AG04450 (cell line): ENCODE data around the gene TAF1B. TPM values are rescaled to one million over a fixed set of nuclear protein-coding genes. Genes with fewer than 3 reads are reported as not detected.

ENCODE experiments used
- CTCF ChIA-PET: fragments of 300-600, 350-600 bp; formaldehyde crosslinking; extraction: SDS; loops from one replicate; lab custom pipeline; 2022; ENCODE audit warnings: antibody characterized with exemption, inconsistent platforms; lab: Charles Lee
- POLR2A ChIA-PET: fragments of 350-600 bp; formaldehyde crosslinking; extraction: SDS; loops from one replicate; lab custom pipeline; 2021; ENCODE audit warnings: antibody characterized with exemption, inconsistent platforms; lab: Yijun Ruan, JAX
- DNase-seq: peaks from one replicate; pipeline ENCODE4 v3.0.0-alpha.2; 2011; ENCODE audit warnings: low read depth, low spot score
- H3K27ac ChIP-seq: one replicate; pipeline ENCODE4 v1.5.1; 2012; ENCODE audit warnings: low read depth, low read length, control low read depth
- H3K27me3 ChIP-seq: one replicate; pipeline ENCODE4 v1.6.0; 2012; ENCODE audit warnings: low read length; ENCODE audit not compliant: control insufficient read depth, insufficient read depth
- H3K4me3 ChIP-seq: 2 replicates; pipeline ENCODE4 v1.5.1; 2011; ENCODE audit warnings: mild to moderate bottlenecking, low read depth, low read length, control low read depth
- H3K9me3 ChIP-seq: 2 replicates; pipeline ENCODE4 v1.5.1; 2012; ENCODE audit warnings: low read length; ENCODE audit not compliant: control insufficient read depth, insufficient read depth
- CTCF ChIP-seq: IDR thresholded peaks from 2 replicates; pipeline ENCODE4 v1.5.1; 2011; ENCODE audit warnings: low read depth, low read length, control low read depth, inconsistent platforms
- polyA plus RNA-seq: library from polyadenylated mRNA; depleted of rRNA; stranded (reverse); fragments of >200 nt; gene quantifications from 2 replicates; pipeline ENCODE4 v1.2.3, GENCODE V29; 2011

Gene TAF1B
- polyA plus RNA-seq, 1 experiment: 25.8 TPM

GRCh38 chr2:9895669-9896590, 52.7 kb downstream of the TAF1B start:
- Histone ChIP-seq H3K27me3 (no peaks in the 10 kb centered on the region), H3K4me3 (no peak overlapping the region), H3K9me3 (no peaks in the 10 kb centered on the region), H3K27ac (no peak overlapping the region)
- ChIA-PET CTCF (interaction anchor here (0.6 to 2.5 kb wide), 4 partner anchors 17 to 204 kb away, joined by 3 to 8 read pairs (median 4); no protein-coding TSS in a partner anchor), POLR2A (interaction anchor here (0.6 kb wide), 3 partner anchors 18 to 902 kb away, joined by 3 to 6 read pairs (median 3); partner anchors contain the start of gene TAF1B)
- no peak for TF ChIP-seq CTCF
- DNase-seq: no peak

- TF ChIP-seq CTCF: no peak
- ChIA-PET POLR2A (interaction anchor here (0.6 kb wide), 1 partner anchor 39 kb away, joined by 4 read pairs; no protein-coding TSS in a partner anchor), CTCF (interaction anchor here (2.5 kb wide), 1 partner anchor 87 kb away, joined by 8 read pairs; no protein-coding TSS in a partner anchor)
- Histone ChIP-seq H3K9me3 (no peaks in the 10 kb centered on the region), H3K27me3 (no peaks in the 10 kb centered on the region), H3K27ac (peak overlapping the region; percentile 73), H3K4me3 (no peak overlapping the region)
- peak; percentile 81 for DNase-seq
Observed at GRCh38 chr2:9897331-9897737, 54.1 kb downstream of the TAF1B start.

GRCh38 chr2:9897846-9898245, 54.6 kb downstream of the TAF1B start:
- Histone ChIP-seq H3K4me3 (no peak overlapping the region), H3K27ac (peak overlapping the region; percentile 73), H3K9me3 (no peaks in the 10 kb centered on the region), H3K27me3 (no peaks in the 10 kb centered on the region)
- no peak for TF ChIP-seq CTCF
- ChIA-PET CTCF (no interaction called here), POLR2A (interaction anchor here (0.6 kb wide), 1 partner anchor 39 kb away, joined by 4 read pairs; no protein-coding TSS in a partner anchor)
- no peak for DNase-seq

DNA sequence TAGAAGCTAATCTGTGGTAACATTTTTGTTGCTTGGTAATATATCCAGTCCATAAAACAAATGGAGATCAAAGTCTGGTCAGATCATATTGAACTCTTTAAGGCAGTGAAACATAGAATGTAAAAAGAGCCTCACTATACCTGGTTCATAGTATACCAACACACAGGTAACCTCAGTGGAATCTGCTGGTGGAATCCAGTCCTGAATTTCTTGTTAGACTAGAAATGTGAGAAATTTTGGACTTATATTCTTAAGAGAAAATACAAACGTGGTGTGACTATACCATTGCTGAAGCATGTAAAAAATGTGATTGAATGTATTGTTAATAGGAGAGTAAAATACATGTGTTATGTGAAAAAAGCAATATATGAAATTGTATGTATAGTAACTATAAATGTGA, 62.1 kb downstream of the TAF1B start:
- TF ChIP-seq CTCF: no peak
- CTCF ChIA-PET: no interaction called here
- H3K27me3 ChIP-seq: no peaks in the 10 kb centered on the region
- no peak overlapping the region for H3K4me3 ChIP-seq
- POLR2A ChIA-PET: no interaction called here
- H3K27ac ChIP-seq: no peak overlapping the region
- DNase-seq: no peak
- H3K9me3 ChIP-seq: no peaks in the 10 kb centered on the region

- CTCF ChIA-PET: no interaction called here
- DNase-seq: no peak
- Histone ChIP-seq H3K9me3 (no peaks in the 10 kb centered on the region), H3K27me3 (no peaks in the 10 kb centered on the region), H3K27ac (no peak overlapping the region), H3K4me3 (no peak overlapping the region)
- no peak for TF ChIP-seq CTCF
- POLR2A ChIA-PET: no interaction called here
Observed at GRCh38 chr2:9907402-9907801, 64.1 kb downstream of the TAF1B start.
